Left colon (tissue), 2 donors: ENCODE measurements around the gene DNALI1. TPM values are rescaled to one million over a fixed set of nuclear protein-coding genes. Genes with fewer than 3 reads are reported as not detected.
"Not testable (repeated sequence)": the region's sequence is repeated elsewhere in the genome, so short reads cannot be mapped to it uniquely, and the experiment has no call there.

Experiments used
- ATAC-seq: fragments of 200-7000 bp; cut with Tn5 transposase; one replicate; pipeline ENCODE4 v1.9.1; 2020; ENCODE audit warnings: mild to moderate bottlenecking, moderate library complexity
- DNase-seq, 2 donors: peaks; one replicate each; pipeline ENCODE4 v3.0.0-alpha.2; 2020
- intact Hi-C, 2 donors: fragments of 100-400 bp; cut with DNase I in 1 of 2; cut with micrococcal nuclease in 1 of 2; formaldehyde crosslinking; loops; one replicate each; pipeline versions ENCODE4 v1.11.2 to v1.14.0; 2022; cut with DNase I, micrococcal nuclease
- total RNA-seq, 2 donors: library from RNA; stranded (reverse); fragmentation: NEBNext Ultra II Directional; extraction: Animal tissue kit (Norgen Biotek cat#: 25700); gene quantifications; one replicate each; pipeline ENCODE4 v1.2.1, GENCODE V29; 2021
- donor health status: DM: no; HTN: no; CAD: no.
- donor health status: DM: yes; HTN: yes; CAD: no.

The DNALI1 gene
- total RNA-seq, 2 donors from 2014 or later, result 3.7 to 4.5 TPM

DNA sequence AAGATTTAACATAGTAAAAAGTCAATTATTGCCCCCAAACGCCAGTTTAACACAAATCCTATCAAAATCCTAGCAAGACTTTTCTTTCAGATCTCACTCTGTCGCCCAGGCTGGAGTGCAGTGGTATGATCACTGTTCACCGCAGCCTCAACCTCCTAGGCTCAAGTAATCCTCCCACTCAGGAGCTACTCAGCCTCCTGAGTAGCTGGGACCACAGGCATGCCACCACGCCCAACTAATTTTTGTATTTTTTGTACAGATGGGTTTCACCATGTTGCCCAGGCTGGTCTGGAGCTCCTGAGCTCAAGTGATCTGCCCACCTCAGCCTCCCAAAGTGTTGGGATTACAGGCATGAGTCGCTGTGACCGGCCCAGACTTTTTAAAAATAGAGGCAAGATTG lies 7.4 kb upstream of the DNALI1 start:
- ATAC-seq (no peak), DNase-seq (no peak)
- intact Hi-C loops, result no loop called here

DNA sequence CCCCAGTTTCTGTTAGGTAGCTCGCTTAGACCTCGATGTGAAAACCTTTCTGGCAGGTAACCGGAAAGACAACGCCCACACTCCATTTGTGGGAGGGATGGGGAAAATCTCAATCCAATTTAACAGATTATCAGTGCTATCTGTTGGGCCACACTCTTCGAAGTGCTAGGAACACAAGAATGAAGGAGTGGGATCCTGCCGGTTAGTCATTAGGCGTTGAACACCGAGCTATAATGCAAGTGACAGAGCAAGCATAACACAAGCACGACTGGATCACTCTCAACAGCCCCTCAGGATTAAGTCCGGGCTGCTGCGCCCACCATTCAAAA lies 3.2 kb upstream of the DNALI1 start:
- ATAC-seq, result no peak
- intact Hi-C loops, result no loop called here
- no peak for DNase-seq

DNA sequence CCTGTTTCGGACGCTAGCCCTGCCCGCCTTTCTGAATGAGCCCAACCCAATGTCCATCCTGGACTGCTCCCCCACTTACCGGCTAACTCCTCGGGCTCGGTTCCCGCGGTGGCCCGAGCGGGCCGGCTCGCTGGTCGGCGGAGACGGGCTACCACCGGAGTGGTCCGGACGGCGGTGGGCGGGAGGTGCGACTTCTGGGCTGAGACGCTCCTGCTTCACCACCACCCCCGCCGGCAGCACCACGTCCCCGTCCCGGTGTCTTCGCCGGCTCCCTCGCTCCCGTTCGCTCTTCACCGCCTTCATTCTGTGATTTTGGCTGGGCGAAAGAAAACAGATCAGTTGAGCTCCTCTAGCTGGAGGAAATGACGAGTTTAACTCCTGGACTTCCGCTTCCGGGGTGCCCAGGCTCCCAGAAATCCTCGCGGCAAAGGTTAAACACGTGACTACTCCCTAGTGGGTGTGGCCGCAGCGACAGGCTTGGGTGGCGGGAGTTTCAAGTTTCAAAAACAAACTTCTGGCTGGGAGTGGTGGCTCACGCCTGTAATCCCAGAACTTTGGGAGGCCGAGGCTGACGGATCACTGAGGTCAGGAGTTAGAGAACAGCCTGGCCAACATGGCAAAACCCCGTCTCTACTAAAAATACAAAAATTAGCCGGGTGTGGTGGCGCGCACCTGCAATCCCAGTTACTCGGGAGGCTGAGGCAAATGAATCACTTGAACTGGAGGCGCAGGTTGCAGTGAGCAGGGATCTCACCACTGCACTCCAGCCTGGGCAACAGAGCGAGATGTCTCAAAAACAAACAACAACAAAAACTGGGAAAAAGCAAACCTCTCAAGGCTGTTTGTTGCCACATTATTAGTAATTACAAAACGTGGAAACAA lies 2.6 kb upstream of the DNALI1 start, which contains the start of gene SNIP1:
TSS of gene SNIP1 (minus strand) at position 367 of the 882 bp plus-strand sequence. CDS start at position 303, 64 bp downstream.
- intact Hi-C loops, result no loop called here
- DNase-seq (peak; percentile 89 to 95), ATAC-seq (peak; percentile 99)

DNA sequence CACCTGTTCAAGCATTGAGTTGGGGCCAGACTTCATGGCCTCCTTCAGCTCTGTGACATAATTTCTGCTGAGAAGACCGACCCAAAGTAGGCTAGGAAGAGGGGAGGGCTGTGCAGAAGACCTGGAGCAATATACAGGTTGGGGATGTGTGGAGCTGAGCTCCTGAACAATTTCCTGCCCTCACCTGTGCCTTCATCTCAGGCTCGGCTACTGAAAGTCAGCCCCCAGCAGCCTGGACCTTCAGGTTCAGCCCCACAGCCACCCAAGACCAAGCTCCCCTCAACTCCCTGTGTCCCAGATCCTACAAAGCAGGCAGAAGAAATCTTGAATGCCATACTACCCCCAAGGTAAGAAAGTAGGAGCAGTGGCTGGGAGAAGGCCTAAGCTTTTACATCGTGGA lies 662 bp downstream of the DNALI1 start:
- ATAC-seq, result no peak
- no peak for DNase-seq
- intact Hi-C loops, result no loop called here

DNA sequence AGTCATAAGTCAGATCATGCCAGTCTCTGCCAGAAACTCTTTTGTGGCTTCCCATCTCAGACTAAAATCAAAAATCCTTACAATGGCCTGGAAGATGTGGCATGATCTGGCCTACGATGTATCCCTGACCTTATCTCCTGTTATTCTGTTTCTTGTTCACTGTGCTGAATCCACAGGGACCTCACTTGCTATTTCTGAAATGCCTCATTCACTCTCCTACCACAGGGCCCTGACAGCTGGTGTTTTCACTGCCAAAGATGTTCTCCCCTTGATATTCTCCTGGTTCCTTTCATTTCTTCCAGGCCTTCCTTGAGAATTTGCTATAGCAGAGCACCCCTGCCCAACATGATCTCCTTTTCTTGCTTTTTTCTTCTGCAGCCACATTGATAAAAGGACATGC lies 1.7 kb downstream of the DNALI1 start:
- intact Hi-C loops, result no loop called here
- no peak for ATAC-seq
- DNase-seq, result no peak

DNA sequence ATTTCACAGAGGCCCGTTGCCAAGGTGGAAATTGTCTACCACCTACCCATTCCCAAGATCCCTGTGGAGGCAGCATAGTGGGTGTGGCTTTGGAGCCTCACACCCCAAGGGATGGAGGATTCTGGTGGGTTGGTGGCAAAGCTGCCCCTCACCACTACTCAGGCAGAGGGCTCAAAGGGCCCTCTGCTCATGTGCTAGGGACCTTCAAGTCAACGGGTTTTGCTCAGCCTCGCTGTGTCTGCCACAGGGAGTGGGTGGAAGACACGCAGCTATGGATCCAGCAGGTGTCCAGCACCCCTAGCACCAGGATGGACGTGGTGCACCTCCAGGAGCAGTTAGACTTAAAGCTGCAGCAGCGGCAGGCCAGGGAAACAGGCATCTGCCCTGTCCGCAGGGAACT lies 2.3 kb downstream of the DNALI1 start:
- no peak for DNase-seq
- intact Hi-C loops, result no loop called here

DNA sequence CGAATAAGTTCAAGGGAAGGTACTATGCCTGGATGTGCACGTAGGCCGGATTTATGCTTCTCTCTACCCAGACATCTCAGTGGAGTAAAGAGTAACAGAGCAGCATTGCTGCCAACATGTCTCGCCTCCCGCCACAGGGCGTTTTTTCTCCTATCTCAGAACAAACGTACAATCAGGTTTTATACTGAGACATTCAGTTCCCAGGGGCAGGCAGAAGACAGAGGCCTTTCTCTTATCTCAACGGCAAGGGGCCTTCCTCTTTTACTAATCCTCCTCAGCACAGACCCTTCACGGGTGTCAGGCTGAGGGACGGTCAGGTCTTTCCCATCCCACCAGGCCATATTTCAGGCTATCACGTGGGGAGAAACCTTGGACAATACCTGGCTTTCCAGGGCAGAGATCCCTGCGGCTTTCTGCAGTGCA lies 3.2 kb downstream of the DNALI1 start:
- not testable (repeated sequence) for ATAC-seq, DNase-seq
- intact Hi-C loops, result loop anchor here in 1 of 2 donors (10.0 kb wide), 1 partner anchor 125 kb away; no protein-coding TSS in a partner anchor

More for the DNA sequence above, 2.3 kb downstream of the DNALI1 start:
- no peak for ATAC-seq

DNA sequence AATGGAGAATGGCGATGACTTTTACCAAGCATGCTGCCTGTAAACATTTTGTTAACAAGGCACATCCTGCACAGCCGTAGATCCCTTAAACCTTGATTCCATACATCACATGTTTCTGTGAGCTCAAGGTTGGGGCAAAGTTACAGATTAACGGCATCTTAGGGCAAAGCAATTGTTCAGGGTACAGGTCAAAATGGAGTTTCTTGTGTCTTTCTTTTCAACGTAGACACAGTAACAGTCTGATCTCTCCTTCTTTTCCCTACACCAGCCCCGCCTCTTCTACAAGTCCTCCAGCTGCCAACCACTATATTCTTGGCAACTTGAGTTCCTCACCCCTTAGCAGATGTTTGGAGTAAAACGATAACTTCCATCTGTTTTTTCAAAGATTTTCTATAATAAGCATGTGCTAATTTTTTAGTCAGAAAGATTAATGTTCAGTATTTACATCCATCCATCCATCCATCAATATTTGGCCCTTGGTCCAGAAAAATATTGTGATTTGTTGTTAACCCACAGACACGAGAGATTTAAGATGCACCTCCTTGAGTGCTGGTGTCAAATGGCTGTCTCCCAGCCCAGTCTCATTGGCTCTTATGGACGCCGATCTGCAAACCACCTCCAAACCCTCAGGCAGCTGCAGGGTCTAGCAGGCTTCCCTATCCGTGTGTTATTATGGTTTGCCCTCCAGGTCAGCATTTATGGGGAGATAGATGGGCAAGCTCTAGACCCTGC lies 3.8 kb downstream of the DNALI1 start:
- ATAC-seq (no peak), DNase-seq (no peak)
- intact Hi-C loops, result loop anchor here in 1 of 2 donors (10.0 kb wide), 1 partner anchor 124 kb away; no protein-coding TSS in a partner anchor

DNA sequence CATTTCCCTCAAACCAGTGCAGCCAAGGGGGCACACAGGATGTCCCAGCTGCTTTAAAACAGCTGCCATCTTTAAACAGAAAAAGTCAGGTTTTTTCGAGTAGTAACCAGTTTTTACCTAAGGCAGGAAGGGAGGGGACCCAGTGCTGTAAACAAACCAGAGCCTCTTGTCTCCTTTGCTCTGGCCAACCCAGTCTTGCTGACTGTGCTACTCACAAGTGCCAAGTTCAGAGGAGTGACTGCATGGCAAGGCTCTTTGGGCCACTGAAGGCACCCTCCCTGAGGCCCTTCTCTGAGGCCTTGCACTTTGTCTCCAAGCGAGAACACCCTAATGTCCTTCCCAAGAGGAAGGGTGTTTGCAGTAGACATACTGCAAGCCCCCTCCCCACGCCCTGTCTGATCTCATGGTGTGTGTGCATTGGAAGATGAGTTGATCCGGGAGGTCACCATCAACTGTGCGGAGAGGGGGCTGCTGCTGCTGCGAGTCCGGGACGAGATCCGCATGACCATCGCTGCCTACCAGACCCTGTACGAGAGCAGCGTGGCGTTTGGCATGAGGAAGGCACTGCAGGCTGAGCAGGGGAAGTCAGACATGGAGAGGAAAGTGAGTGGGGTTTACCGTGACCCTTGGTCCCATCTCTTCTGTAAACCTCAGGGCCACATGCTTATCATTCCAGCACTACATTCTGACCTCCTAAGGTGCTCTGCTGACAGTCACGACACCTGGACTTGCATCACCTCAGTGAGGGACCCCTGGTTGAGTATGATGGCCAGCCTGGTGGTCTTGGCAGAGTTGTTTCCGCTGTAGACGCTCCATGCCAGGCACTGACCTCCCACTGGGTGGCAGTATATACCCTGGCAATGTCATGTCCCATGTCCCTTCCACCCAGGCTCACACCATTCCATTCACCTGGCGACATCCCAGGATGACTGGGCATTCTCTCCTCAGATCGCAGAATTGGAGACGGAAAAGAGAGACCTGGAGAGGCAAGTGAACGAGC lies 4.7 kb downstream of the DNALI1 start:
- ATAC-seq, result no peak
- intact Hi-C loops, result loop anchor here in 1 of 2 donors (10.0 kb wide), 1 partner anchor 123 kb away; no protein-coding TSS in a partner anchor
- DNase-seq, result no peak

DNA sequence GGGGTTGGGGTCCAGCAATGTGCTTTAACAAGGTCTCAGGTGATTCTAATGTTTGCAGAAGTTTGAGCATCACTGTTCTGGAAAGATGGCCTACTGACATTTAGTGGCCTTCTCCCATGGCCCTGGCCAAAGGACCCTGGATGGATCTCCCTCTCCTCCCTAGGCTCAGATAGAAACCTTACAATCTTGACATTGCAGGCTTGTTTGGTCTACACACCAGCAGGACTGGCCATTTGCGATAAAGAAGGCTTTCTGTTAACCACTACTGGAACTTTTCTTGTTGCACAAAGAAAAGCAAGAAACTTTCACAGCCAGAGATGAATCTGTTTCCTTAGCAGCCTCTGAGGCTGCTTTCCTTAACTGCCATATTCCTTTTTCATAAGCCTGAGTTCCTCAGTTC lies 6.2 kb downstream of the DNALI1 start:
- no peak for ATAC-seq
- DNase-seq, result no peak
- intact Hi-C loops, result loop anchor here in 1 of 2 donors (10.0 kb wide), 1 partner anchor 122 kb away; no protein-coding TSS in a partner anchor

DNA sequence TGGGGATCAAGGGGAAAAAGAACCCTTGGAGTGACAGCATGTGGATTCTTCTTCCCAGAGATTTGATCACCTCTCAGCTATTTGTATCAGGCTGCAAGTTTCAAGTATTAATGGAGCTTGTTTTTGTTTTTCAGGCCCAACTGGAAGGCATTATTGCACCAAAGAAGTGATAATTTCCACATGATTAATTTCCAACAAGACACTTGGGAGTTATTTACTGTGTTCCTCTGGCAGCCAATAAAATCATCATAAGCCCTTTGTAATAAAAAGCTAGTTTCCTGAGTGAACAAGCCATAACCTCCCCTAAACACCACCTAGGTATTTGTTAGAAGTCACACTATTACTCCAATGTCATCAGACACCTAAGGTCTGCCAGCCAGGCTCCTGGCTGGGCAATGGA lies 8.2 kb downstream of the DNALI1 start:
- DNase-seq, result no peak
- ATAC-seq, result no peak
- intact Hi-C loops, result loop anchor here in 1 of 2 donors (10.0 kb wide), 1 partner anchor 120 kb away; no protein-coding TSS in a partner anchor

DNA sequence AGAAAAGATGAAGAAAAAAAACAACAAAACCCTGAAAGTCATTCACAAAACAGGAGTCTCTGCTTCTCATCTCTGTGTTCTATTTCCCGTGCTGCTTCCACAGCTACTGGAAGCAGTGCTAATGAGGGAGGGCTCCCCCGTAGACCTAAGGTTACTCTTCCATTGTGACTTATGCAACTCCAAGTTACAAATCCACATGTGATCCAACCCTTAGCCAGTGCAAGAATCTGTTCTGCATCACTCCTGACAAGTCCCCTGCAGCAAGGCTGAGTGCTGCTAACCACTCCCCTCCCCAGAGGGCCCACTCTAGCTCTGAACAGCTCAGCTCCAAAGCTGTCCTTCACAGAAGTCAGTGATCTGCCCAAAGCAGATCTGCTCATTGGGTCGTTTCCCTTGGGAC lies 10.3 kb downstream of the DNALI1 start:
- intact Hi-C loops, result loop anchor here in 1 of 2 donors (10.0 kb wide), 1 partner anchor 118 kb away; no protein-coding TSS in a partner anchor
- DNase-seq (no peak), ATAC-seq (no peak)

DNA sequence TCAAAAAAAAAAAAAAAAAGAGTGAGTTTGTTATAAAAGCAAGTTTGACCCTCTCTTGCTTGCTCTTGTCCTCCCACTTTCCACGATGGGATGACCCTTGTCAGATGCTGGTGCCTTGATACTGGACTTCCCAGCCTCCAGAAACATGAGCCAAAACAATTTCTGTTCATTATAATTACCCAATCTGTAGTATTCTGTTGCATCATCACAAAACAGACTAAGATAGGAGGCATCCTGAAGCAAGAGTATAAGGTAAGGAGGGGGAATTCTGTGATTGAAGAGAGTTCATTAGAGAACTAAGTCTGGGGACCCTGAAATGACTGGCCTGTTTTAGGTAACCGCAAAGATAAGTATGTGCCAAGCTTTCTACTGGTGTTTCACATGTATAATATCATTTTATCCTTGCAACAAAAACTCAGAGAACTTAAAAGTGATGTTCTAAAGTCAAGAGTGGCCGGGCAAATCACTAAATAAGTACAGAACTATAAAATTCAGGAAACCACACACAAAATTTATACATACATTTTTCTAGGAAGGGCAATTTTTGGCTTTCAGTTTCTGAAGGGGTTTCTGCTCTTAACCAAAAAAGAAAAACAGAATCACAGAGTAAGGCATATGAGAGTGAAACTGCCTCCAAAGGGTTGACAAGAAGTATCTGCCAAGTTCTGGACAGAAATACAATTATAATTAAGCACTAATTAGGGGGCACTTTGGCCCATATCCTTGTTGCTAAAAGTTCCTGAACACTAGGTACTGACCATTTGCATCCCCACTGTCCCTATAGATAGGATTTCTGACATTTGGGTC lies 14.0 kb downstream of the DNALI1 start:
- intact Hi-C loops, result no loop called here
- DNase-seq, result no peak
- no peak for ATAC-seq

DNA sequence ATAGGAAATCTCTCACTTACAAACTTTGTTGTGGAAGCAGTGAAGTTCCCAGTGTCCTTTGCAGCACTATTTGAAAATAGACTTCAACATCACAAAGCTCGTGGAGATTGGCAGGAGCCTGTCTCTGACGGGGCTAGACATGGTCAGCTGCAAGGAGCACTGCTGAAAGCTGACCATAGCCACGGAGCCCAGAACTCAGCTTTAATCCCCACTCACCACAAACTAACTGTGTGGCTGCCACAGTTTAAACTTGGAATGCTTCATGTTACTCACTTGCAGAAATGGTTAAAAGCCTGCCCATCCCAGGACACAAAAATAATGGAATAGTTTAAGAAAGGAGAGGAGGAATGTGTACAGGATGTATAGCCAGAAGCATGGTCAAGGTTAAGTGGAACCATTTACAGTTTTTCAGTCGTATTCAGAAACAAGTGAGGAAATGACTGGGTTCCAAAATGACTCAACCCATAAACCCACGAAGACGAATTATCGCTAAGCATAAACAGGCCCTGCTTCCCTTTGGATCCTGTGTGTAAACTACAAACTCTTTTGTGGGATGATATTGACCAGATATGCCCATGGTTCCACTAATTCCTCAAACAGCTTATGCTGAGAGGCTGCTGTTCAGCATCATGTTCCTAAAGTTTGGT lies 18.2 kb downstream of the DNALI1 start:
- ATAC-seq, result no peak
- intact Hi-C loops, result no loop called here
- no peak for DNase-seq

DNA sequence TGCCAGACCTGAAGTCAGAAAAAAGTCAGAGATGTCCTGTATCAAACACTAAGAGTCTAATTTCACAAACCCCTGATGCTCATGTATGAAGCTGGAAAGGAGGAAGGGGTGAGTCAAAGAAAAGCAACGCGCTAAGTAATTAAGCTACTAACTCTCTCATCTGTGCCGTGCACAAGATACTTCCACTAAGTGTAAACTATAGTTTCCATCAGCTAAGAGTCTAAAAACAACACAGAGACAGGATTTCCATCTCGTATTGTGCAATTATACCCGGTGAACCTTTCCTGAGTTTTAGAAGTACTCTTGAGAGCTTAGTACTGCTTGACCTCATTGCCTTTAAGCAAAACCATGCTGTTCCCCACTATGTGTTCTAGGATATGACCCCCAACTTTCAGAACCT lies 19.0 kb downstream of the DNALI1 start:
- intact Hi-C loops, result no loop called here
- ATAC-seq (no peak), DNase-seq (no peak)

DNA sequence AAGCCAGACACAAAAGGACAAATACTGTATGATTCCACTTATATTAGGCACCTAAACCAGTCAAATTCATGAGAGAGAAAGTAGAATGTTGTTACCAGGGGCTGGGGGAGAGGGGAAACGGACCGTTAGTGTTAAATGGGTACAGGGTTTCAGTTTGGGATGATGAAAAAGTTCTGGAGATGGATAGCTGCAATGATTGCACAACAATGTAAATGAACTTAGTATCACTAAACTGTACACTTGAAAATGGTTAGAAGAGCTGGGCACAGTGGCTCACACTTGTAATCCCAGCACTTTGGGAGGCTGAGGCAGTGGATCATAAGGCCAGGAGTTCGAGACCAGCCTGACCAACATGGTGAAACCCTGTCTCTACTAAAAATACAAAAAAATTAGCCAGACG lies 27.8 kb downstream of the DNALI1 start:
- ATAC-seq, intact Hi-C loops, DNase-seq: not testable (repeated sequence)

DNA sequence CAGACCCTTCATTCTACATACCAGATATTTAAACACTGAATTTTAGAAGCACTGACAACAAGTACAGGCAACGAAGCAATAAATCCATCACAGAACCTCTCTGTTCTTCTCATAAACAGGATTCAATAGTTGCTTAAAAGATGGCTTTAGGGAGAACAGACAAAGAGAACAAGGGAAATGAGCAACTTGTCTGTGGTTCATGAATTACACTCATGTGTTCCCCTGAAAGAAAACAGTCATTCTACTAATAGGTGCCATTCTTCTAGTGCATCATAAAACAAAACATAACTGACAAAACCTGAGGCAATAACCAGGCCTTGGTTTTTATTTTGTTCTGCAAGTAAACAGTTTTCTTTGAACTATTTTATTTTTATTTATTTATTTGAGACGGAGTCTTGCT lies 32.2 kb downstream of the DNALI1 start:
- intact Hi-C loops, result no loop called here
- DNase-seq (no peak), ATAC-seq (no peak)
